ENCODE data around the gene ZNF691.

The ZNF691 gene

GRCh38 chr1:42816585-42817439 is 29.6 kb upstream of the ZNF691 start, which contains the start of the genes ERMAP and SVBP (continued):
- TF ChIP-seq KLF8 (tag by site-specific recombination; IDR thresholded peaks at IDR 0.05) = peak; percentile 95
- TF ChIP-seq SP7 (tag by site-specific recombination; IDR thresholded peaks at IDR 0.05) = peak; percentile 48; the same call in 1 of the 2 replicates
- TF ChIP-seq ZNF140 (tag by site-specific recombination; IDR thresholded peaks at IDR 0.05) = no peak
- no peak for TF ChIP-seq YY2 (tag by site-specific recombination; IDR thresholded peaks at IDR 0.05)
- TF ChIP-seq ZNF776 (tag by site-specific recombination; IDR thresholded peaks at IDR 0.05; ENCODE audit: borderline replicate concordance) = no peak
- TF ChIP-seq KLF10 (tag by site-specific recombination; IDR thresholded peaks at IDR 0.05) = peak; percentile 92
- TF ChIP-seq ZNF169 (tag by site-specific recombination; IDR thresholded peaks at IDR 0.05) = no peak

GRCh38 chr1:42817440-42817767 is 29.0 kb upstream of the ZNF691 start:
- Histone ChIP-seq H3K9me3 (ENCODE audit: control insufficient read depth, insufficient read depth, low read depth, low read length) (no peaks in the 10 kb centered on the region), H3K4me3 (ENCODE audit: low read depth, low read length) (peak overlapping the region; percentile 38), H3K36me3 (ENCODE audit: control insufficient read depth in 2 of 2, insufficient read depth in 1 of 2, low read length in 2 of 2) (peaks cover 0 to 10% of the 10 kb centered on the region in 2 experiments; a peak in 1 of 3 replicates), H3K4me1 (ENCODE audit: control insufficient read depth, insufficient read depth, low read length) (peaks cover 2% of the 10 kb centered on the region), H3K27ac (ENCODE audit: extremely low read depth, low read depth, low read length) (peak overlapping the region; percentile 98; the same call in 1 of the 2 replicates)
- TF ChIP-seq ZNF560 (tag by site-specific recombination; IDR thresholded peaks at IDR 0.05; ENCODE audit: borderline replicate concordance) (no peak), GLIS1 (tag by site-specific recombination; IDR thresholded peaks at IDR 0.05) (no peak), FEZF1 (tag by site-specific recombination; IDR thresholded peaks at IDR 0.05) (no peak), ZBTB17 (tag by site-specific recombination; IDR thresholded peaks at IDR 0.05) (peak; percentile 46; the same call in 1 of the 2 replicates), ZNF404 (tag by site-specific recombination; IDR thresholded peaks at IDR 0.05) (no peak), ZNF692 (tag by site-specific recombination; IDR thresholded peaks at IDR 0.05) (no peak), ZNF664 (tag by site-specific recombination; IDR thresholded peaks at IDR 0.05) (peak; percentile 92), OVOL3 (tag by site-specific recombination; IDR thresholded peaks at IDR 0.05) (no peak), ZBTB8A (tag by site-specific recombination; IDR thresholded peaks at IDR 0.05) (no peak), ZNF660 (tag by site-specific recombination; IDR thresholded peaks at IDR 0.05) (peak; percentile 5; the same call in 1 of the 2 replicates), ZNF280C (tag by site-specific recombination; IDR thresholded peaks at IDR 0.05) (no peak), KLF10 (tag by site-specific recombination; IDR thresholded peaks at IDR 0.05) (no peak), ZNF830 (tag by site-specific recombination; IDR thresholded peaks at IDR 0.05; ENCODE audit: low read depth) (no peak), ZNF391 (tag by site-specific recombination; IDR thresholded peaks at IDR 0.05; ENCODE audit: borderline replicate concordance, low read depth) (no peak)
- ChIA-PET POLR2A (interaction anchor here (0.6 to 2.8 kb wide), 3 partner anchors 29 to 354 kb away, joined by 3 to 25 read pairs (median 18); partner anchors contain the start of genes C1orf50, P3H1 and ZNF691), CTCF (interaction anchor here (0.6 to 0.7 kb wide), 3 partner anchors 67 to 798 kb away, joined by 3 to 4 read pairs (median 3); no protein-coding TSS in a partner anchor)
